Measurements from ENCODE around the gene SCMH1.

The SCMH1 gene

GRCh38 chr1:41006942-41007865, 234.9 kb downstream of the SCMH1 start:
- no peak for DNase-seq (ENCODE audit: low read depth)
- TF ChIP-seq, protein P1, sequence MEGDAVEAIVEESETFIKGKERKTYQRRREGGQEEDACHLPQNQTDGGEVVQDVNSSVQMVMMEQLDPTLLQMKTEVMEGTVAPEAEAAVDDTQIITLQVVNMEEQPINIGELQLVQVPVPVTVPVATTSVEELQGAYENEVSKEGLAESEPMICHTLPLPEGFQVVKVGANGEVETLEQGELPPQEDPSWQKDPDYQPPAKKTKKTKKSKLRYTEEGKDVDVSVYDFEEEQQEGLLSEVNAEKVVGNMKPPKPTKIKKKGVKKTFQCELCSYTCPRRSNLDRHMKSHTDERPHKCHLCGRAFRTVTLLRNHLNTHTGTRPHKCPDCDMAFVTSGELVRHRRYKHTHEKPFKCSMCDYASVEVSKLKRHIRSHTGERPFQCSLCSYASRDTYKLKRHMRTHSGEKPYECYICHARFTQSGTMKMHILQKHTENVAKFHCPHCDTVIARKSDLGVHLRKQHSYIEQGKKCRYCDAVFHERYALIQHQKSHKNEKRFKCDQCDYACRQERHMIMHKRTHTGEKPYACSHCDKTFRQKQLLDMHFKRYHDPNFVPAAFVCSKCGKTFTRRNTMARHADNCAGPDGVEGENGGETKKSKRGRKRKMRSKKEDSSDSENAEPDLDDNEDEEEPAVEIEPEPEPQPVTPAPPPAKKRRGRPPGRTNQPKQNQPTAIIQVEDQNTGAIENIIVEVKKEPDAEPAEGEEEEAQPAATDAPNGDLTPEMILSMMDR (conservative IDR thresholded peaks at IDR 0.05; ENCODE audit: low read depth, low read length), result no peak

GRCh38 chr1:41005876-41006275, 236.2 kb downstream of the SCMH1 start:
- H3K4me3 ChIP-seq (ENCODE audit: low read depth, low read length), result no peak overlapping the region
- TF ChIP-seq, protein P1 (conservative IDR thresholded peaks at IDR 0.05; ENCODE audit: low read depth, low read length), result no peak
- DNase-seq (ENCODE audit: low read depth), result no peak

More at GRCh38 chr1:41006942-41007865, 234.9 kb downstream of the SCMH1 start:
- H3K4me3 ChIP-seq (ENCODE audit: low read depth, low read length), result no peak overlapping the region

DNA sequence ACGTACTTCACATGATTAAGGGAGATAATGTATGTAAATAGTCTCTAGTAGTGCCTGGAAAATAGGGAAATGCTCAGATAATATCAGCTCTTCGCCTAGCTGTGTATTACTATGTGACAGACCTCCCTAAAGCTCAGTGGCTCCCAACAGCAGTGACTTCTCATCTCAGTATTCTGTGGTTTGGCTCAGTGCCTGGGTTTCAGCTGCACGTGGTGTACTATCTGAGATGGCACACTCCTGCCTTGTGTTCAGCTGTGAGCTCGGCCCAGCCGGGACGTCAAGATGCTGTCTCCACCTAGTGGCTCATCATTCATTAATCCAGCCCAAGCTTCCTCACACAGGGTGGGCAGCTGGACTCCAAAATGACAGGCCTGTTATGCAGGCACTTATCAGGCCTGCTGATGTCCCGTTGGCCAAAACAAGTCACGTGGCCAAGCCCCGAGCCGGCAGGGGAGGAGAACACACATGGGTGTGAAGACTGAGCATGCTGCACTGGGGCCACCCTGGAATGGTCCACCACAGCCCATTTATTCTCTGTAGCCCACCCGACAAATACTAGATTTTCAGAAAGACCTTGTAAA, 238.4 kb downstream of the SCMH1 start:
- TF ChIP-seq, protein P1 (conservative IDR thresholded peaks at IDR 0.05; ENCODE audit: low read depth, low read length), result peak; percentile 80
- no peak overlapping the region for H3K4me3 ChIP-seq (ENCODE audit: low read depth, low read length)
- peak; percentile 99 for DNase-seq (ENCODE audit: low read depth)

DNA sequence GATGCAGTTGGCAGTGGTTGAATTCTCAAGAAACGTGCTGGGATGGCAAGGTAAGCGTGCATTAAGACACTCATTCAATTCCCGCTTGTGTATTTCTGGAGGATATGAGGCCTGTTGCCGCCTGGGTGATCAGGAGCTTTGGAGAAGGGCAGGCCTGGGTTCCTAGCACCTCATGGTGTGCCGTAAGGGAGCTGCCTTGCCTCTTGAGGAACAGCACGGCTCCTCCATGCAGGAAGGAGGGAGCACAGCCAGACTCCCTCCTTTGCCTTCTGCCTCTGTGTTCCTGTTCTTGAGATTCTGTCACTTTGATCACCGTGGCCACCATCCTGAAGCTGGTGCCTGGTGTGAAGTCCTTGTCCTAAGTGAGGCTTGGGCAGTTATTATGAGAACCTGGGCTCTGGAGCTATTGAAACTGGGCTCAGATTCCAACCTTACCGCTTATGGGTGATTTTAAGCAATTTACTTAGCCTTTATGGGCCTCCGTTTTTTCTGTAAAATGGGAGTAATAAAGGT, 238.9 kb downstream of the SCMH1 start:
- TF ChIP-seq, protein P1 (conservative IDR thresholded peaks at IDR 0.05; ENCODE audit: low read depth, low read length), result no peak
- DNase-seq (ENCODE audit: low read depth), result no peak
- no peak overlapping the region for H3K4me3 ChIP-seq (ENCODE audit: low read depth, low read length)

DNA sequence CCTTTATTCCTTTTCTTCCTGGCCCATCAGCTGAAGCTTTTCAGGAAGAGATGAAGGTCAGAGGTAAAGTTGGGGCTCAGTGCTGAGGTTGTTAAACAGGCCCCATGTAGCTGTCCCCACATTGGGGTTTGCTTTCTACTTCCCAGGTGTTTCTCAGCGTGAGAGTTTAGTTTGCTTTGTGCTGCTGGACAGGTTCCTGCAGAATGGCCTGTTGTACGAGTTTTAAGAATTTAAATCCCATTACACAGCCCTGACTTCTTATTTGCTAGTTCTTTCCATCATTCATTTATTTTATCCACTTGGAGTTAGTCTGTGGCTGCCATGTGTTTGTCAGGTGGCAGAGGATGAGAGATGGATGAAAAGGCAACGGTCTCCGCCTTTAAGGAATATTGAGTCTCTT, 243.4 kb downstream of the SCMH1 start:
- TF ChIP-seq, protein P1 (conservative IDR thresholded peaks at IDR 0.05; ENCODE audit: low read depth, low read length), result no peak
- DNase-seq (ENCODE audit: low read depth), result no peak
- H3K4me3 ChIP-seq (ENCODE audit: low read depth, low read length), result no peak overlapping the region

- no peak overlapping the region for H3K4me3 ChIP-seq (ENCODE audit: low read depth, low read length)
- no peak for DNase-seq (ENCODE audit: low read depth)
- TF ChIP-seq, protein P1 (conservative IDR thresholded peaks at IDR 0.05; ENCODE audit: low read depth, low read length), result no peak
Observed at GRCh38 chr1:40997096-40997495, 245.0 kb downstream of the SCMH1 start.
